MM.1S (cell line): ENCODE data around the gene ZCCHC24.

Source experiments
- DNase-seq: peaks from one replicate; pipeline ENCODE4 v3.0.0-alpha.2; 2015
- H2AFZ ChIP-seq: fragments of 300-600 bp; sonication (generic); 2 replicates; pipeline ENCODE4 v1.6.0; 2016; ENCODE audit warnings: antibody characterized with exemption, low read length
- H3F3A ChIP-seq: fragments of 300-600 bp; sonication (generic); 2 replicates; pipeline ENCODE4 v1.6.1; 2016; ENCODE audit warnings: mild to moderate bottlenecking, antibody characterized with exemption, low read length, moderate library complexity, mixed read lengths; ENCODE audit not compliant: insufficient read depth
- H3K27ac ChIP-seq: fragments of 300-600 bp; sonication (generic); 2 replicates; pipeline ENCODE4 v1.5.1; 2016; ENCODE audit warnings: mild to moderate bottlenecking, low read length
- H3K27me3 ChIP-seq: fragments of 300-600 bp; sonication (generic); replicated peaks from 2 replicates; pipeline ENCODE4 v1.6.0; 2016; ENCODE audit warnings: low read length; ENCODE audit not compliant: insufficient read depth
- H3K36me3 ChIP-seq: fragments of 300-600 bp; sonication (generic); replicated peaks from 2 replicates; pipeline ENCODE4 v1.6.1; 2016; ENCODE audit warnings: mild to moderate bottlenecking, low read length, mixed read lengths; ENCODE audit not compliant: insufficient read depth
- H3K4me1 ChIP-seq: fragments of 300-600 bp; sonication (generic); 2 replicates; pipeline ENCODE4 v1.6.1; 2016; ENCODE audit warnings: low read length, mixed read lengths
- H3K4me2 ChIP-seq: fragments of 300-600 bp; sonication (generic); 2 replicates; pipeline ENCODE4 v1.6.0; 2016; ENCODE audit warnings: low read depth, low read length
- H3K4me3 ChIP-seq: fragments of 300-600 bp; sonication (generic); 2 replicates; pipeline ENCODE4 v1.5.1; 2016; ENCODE audit warnings: low read length, mixed read lengths
- H3K79me2 ChIP-seq: fragments of 300-600 bp; sonication (generic); 2 replicates; pipeline ENCODE4 v1.6.1; 2016; ENCODE audit warnings: mixed run types, low read length, mixed read lengths
- H3K9ac ChIP-seq: fragments of 300-600 bp; sonication (generic); 2 replicates; pipeline ENCODE4 v1.6.1; 2016; ENCODE audit warnings: low read length, mixed read lengths
- H3K9me2 ChIP-seq: fragments of 300-600 bp; sonication (generic); replicated peaks from 2 replicates; pipeline ENCODE4 v1.6.1; 2016; ENCODE audit warnings: mild to moderate bottlenecking, low read length, mixed read lengths; ENCODE audit not compliant: insufficient read depth
- H3K9me3 ChIP-seq: fragments of 300-600 bp; sonication (generic); replicated peaks from 2 replicates; pipeline ENCODE4 v1.6.1; 2016; ENCODE audit warnings: mild to moderate bottlenecking, low read length, mixed read lengths; ENCODE audit not compliant: insufficient read depth
- H4K20me1 ChIP-seq: fragments of 300-600 bp; sonication (generic); 2 replicates; pipeline ENCODE4 v1.6.1; 2016; ENCODE audit warnings: mild to moderate bottlenecking, low read length, moderate library complexity, mixed read lengths; ENCODE audit not compliant: insufficient read depth
- CTCF ChIP-seq: fragments of 300-600 bp; sonication (generic); IDR thresholded peaks from 2 replicates; pipeline ENCODE4 v1.5.1; 2016; ENCODE audit warnings: antibody characterized with exemption, low read length, mixed read lengths
- EZH2 ChIP-seq: fragments of 300-600 bp; sonication (generic); optimal IDR thresholded peaks from 2 replicates; pipeline ENCODE3; 2017; ENCODE audit warnings: low read depth, mild to moderate bottlenecking, antibody characterized with exemption, low read length, mixed read lengths
- EZH2phosphoT487 ChIP-seq: fragments of 300-600 bp; sonication (generic); IDR thresholded peaks from 2 replicates; pipeline ENCODE4 v1.6.1; 2018; ENCODE audit warnings: antibody characterized with exemption, low read length

ZCCHC24 gene

DNA sequence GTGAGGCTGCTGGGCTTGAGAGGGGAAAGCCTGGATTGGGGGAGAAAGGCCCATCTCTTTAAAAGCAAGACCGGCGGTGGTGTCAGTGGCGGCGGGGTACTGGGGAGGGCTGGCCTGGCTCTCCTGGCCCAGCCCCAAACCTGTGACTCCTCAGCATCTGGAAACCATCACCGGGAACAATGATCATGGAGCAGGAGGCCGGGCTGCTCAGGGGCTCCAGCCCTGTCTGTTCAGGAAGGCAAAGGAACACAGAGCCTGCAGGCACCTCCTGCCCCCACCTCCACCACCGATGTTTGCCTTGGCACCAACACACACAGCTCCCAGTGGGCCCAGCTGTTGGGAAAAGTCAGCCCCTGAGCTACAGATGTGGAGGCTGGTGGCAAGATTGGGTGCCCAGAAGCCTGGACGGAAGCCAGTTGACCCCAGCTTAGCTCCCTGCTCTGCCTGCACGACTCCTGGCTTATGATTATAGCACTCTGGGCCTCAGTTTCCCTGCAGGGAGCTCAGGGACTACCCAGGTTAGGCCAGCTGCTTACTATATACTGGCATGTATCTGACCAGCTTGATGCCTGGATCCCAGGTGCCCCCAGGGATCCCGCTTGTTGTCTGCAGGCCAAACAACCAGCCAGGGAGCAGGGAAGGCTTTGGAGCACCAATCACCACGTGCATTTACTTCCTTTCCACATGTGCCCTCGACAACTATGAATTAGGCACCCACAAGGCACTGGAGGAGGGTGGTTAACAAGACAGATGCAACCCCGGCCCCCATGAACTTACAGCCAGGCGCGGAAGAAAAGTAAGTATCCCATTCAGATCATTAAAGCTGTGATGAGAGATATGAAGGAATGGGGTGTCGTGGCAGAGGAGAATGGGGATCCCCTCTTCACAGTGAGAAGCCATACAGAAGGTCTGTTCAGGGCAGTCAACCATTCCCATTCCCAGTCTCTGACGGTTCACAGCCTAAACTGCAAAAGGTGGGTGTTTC is 37.3 kb downstream of the ZCCHC24 start:
- H3K4me1 ChIP-seq: peaks cover 16% of the 10 kb centered on the region
- H3K4me2 ChIP-seq: no peak overlapping the region
- H4K20me1 ChIP-seq: no peaks in the 10 kb centered on the region
- TF ChIP-seq EZH2phosphoT487 (no peak), CTCF (no peak), EZH2 (no peak)
- H3K9me3 ChIP-seq: no peaks in the 10 kb centered on the region
- H3K27ac ChIP-seq: no peak overlapping the region
- H3K79me2 ChIP-seq: no peaks in the 10 kb centered on the region
- no peak overlapping the region for H3K4me3 ChIP-seq
- no peak overlapping the region for H3K9ac ChIP-seq
- no peaks in the 10 kb centered on the region for H3F3A ChIP-seq
- no peaks in the 10 kb centered on the region for H3K9me2 ChIP-seq
- no peak overlapping the region for H2AFZ ChIP-seq
- H3K36me3 ChIP-seq: no peaks in the 10 kb centered on the region
- no peaks in the 10 kb centered on the region for H3K27me3 ChIP-seq
- no peak for DNase-seq

DNA sequence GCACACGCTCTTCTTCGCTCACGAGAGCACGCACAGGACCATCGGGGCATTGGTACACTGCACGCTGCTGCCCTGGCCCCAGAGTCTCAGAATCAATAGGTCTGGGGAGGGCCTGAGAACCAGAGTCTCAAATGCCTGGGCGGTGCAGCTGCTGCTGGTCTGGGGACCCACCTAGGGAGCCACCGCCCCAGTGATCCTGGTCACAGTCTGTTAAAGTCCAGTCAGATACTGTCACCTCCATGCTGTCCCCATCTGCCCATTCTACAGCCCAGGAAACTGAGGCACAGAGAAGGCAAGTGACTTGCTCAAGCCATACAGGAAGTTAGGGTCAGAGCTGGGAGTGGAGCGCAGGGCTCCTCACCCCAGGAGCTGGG is 38.0 kb downstream of the ZCCHC24 start:
- Histone ChIP-seq H3K4me2 (no peak overlapping the region), H3K4me3 (no peak overlapping the region), H3F3A (no peaks in the 10 kb centered on the region), H3K27ac (no peak overlapping the region), H4K20me1 (no peaks in the 10 kb centered on the region), H3K27me3 (no peaks in the 10 kb centered on the region), H3K9me3 (no peaks in the 10 kb centered on the region), H3K9ac (no peak overlapping the region), H3K79me2 (no peaks in the 10 kb centered on the region), H3K36me3 (no peaks in the 10 kb centered on the region), H2AFZ (no peak overlapping the region), H3K9me2 (no peaks in the 10 kb centered on the region), H3K4me1 (peaks cover 10% of the 10 kb centered on the region)
- DNase-seq: no peak
- no peak for TF ChIP-seq EZH2phosphoT487
- TF ChIP-seq CTCF: no peak
- TF ChIP-seq EZH2: no peak

DNA sequence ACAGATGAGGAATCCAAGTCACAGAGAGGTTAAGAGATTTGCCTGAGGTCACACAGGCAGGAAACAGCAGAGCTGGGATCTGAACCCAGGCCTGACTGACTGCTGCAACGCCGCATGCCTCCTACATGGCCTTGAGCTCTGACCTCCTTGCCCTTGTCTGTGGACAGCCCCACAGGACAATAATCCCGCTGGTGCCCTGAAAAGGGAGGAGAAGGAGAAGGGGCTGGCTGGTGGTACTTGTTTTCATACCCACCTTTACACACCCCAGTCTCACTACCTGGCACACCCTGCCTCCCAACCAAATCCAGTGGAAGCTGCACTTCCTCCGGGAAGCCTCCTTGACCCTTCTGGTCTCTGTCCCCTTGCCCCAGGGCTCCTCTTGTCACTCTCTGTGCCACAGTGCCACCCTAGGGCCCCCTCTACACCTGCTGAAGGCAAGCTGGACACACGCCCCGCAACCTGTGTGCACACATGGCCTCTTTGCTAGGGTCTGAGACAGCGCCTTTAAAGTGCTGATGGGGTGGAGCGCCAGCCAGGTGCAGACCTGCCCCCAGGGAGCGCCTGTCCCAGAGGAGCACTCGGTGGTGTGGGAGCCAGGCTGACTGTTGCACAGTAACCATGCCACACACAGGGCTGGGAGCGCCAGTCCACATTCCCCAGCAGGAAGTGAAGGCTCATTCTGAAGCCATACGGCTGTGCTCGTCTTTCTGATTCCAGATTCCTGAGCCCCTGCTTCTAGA is 38.6 kb downstream of the ZCCHC24 start:
- no peak overlapping the region for H3K9ac ChIP-seq
- H3K9me2 ChIP-seq: no peaks in the 10 kb centered on the region
- TF ChIP-seq CTCF (no peak), EZH2 (no peak), EZH2phosphoT487 (no peak)
- H3K27ac ChIP-seq: no peak overlapping the region
- no peak overlapping the region for H3K4me2 ChIP-seq
- peaks cover 10% of the 10 kb centered on the region for H3K4me1 ChIP-seq
- no peak overlapping the region for H2AFZ ChIP-seq
- H4K20me1 ChIP-seq: no peaks in the 10 kb centered on the region
- no peaks in the 10 kb centered on the region for H3F3A ChIP-seq
- no peaks in the 10 kb centered on the region for H3K79me2 ChIP-seq
- no peak for DNase-seq
- no peaks in the 10 kb centered on the region for H3K27me3 ChIP-seq
- no peak overlapping the region for H3K4me3 ChIP-seq
- H3K9me3 ChIP-seq: no peaks in the 10 kb centered on the region
- no peaks in the 10 kb centered on the region for H3K36me3 ChIP-seq
